Testis (tissue), 2 donors: ENCODE results near the gene NDUFA12.

Experiments used
- CTCF ChIP-seq, 3 experiments: fragments of 450-650 bp in 2 of 3; fragments of 200-600 bp in 1 of 3; sonication (generic) in 1 of 3; IDR thresholded peaks; one replicate each; pipeline ENCODE4 v1.5.1; 2016 to 2019; ENCODE audit warnings: antibody characterized with exemption in 3 of 3, mild to moderate bottlenecking in 2 of 3, moderate library complexity in 1 of 3
- POLR2A ChIP-seq: fragments of 450-650 bp; IDR thresholded peaks from one replicate; pipeline ENCODE4 v1.6.1; 2017; ENCODE audit warnings: antibody characterized with exemption, mild to moderate bottlenecking, moderate library complexity

GRCh38 chr12:95002754-95003153 is 743 bp downstream of the NDUFA12 start:
- TF ChIP-seq CTCF (IDR thresholded peaks at IDR 0.05) (no peak), POLR2A (no peak)
